ENCODE results near the gene MBNL1. TPM values are rescaled to one million over a fixed set of nuclear protein-coding genes. Genes with fewer than 3 reads are reported as not detected.
"Not testable (repeated sequence)": the region's sequence is repeated elsewhere in the genome, so short reads cannot be mapped to it uniquely, and the experiment has no call there.

MBNL1 gene
- polyA plus RNA-seq, 12 donors, result 53.2 to 85.7 (median 66.9) TPM; not detected in 1

DNA sequence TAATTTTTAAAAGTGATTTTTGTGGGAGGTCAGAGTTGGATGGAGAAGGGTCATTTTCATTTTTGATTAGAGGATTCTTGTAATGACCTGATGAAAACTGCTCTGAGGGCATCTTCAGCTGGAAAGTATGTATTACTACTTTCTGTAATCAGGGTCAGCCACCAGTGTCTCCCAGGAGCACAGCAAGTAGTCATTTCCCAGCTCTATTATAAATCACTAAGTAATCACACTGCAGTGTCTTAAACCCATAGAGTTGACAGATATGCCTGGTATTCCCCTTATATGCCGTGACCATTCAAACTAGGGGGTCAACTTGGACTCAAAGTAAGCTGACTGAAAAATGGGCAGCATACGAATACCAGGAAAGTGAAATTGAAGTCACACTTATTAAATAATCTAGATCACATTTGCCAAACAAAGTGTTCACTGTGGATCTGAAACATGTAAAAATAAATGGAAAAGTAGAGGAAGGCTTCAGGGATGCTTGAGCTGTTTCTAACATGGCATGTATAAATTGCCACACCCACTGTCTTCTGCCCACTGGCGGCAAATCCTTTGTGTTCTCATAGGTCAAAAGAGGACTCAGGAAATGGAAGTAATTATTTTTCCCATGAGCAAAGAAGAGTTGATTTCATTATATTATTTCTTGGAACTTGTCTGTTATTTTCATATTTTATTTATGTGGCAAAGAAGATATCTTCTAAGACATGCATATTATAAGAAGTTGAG is 105.7 kb downstream of the MBNL1 start:
- no peak for DNase-seq

DNA sequence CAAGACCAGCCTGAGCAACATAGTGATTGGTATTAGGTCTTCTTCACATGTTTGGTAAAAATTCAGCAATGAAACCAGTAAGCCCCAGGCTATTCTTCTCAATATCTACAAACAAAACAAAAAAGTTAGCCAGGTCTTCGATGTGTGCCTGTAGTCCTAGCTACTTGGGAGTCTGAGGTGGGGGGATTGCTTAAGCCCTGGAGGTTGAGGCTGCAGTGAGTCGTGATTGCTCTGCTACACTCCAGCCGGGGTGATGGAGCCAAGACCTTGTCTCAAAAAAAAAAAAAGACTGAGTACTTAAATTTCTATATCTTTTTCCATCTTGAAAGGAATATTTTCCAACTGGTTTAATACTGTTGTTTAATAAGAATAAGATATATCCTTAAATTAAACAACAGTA is 106.8 kb downstream of the MBNL1 start:
- DNase-seq, result no peak

DNA sequence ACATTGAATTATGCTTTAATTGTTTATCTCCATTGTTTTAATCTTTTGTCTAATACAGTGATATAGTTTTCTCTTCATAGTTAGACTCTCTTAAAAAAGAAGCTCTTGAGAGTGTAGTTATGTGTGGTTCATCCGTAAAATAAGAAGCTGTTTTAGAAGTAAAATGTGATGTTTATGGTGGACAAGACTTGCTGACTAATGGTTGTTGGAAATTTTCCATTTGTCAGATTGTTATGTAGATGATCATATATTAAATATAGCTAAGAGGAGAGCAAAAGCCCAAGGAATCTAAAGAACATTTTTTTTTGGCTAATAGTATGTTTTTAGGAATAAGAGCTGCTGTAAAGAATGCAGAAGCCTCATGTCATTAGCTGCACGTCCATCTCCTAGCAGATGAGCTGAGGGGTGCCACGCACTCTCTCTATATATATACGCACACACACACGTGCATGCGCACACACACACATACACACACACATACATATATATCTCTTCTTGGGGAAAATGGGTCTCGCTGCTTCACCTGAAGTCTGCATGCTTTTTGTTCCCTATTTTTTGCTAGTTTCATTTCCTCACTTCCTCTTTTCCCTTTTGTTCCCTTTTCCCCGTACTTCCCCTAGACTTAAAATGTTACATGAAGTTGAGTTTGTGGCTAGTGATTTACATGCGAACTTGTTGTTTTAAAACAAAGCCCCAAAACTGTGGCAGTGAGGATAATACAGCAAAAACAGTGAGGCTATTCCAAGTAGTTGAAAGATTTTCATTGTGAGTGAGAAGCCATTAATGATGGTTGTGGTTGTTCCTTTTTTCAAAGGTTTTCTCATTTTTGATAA is 107.8 kb downstream of the MBNL1 start:
- DNase-seq, result no peak

GRCh38 chr3:152377184-152377570 is 108.4 kb downstream of the MBNL1 start:
- no peak for DNase-seq

GRCh38 chr3:152379415-152380042 is 110.8 kb downstream of the MBNL1 start:
- DNase-seq, result no peak

GRCh38 chr3:152380043-152380442 is 111.3 kb downstream of the MBNL1 start:
- DNase-seq, result no peak

- no peak for DNase-seq
Observed at GRCh38 chr3:152381881-152382295, 113.2 kb downstream of the MBNL1 start.

DNA sequence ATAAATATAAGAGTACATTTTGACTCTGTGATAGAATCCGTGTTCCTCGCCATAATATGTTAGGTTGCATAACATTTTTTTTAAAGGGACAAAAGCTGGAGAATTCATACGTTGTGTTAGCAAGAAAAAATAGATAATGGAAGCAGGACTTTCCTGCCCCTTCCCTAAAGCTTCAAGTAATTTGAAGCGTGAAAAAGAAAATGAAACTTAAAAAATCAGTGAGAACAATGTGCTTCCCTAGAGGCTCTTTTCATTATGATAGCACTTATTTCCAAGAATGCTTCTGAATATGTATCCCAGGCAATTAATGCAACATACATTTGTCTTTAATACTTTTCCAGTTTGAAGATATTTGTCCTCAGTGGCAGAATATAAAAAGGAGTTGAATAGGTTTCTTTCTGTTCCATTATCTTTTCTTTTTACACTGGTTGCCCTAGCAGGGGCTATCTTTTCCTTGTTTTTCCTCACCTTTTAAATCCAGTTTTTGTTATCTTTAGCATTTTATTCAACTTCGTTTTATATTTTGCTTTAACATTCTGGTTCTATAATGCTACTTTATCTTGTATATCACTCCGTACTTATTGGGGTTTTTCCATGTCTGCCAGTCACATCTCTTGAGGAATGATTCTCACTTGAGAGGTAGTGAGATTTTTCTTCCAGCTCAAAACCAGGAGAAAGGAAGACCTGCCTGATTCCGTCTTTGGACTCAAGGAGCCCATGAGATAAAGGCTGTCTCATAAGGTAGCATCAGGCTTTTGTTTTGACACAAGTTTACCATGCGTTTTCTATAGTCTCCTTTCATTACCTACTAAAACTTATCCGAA is 113.8 kb downstream of the MBNL1 start:
- DNase-seq, result no peak

DNA sequence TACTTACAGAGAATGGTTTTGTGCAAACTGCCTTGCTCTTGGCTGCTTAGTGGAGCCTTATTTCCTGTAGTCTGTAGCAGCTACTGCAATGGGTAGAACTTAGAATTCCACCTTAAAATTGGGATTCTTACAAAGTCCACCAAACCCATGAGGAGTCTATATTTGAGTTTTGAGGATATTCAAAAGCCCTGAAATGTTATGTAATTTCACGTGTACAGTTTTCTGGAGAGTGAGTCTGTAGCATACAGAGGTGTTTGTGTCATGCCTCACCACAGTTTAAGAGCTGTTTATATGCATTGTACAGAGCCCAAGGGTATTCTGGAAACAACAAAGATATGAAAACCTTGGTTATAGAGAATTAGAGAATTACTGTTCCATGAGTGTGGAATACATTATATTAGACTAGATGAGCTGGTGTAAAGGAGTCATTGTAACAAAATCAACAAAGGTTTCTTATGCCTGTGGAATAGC is 114.4 kb downstream of the MBNL1 start:
- no peak for DNase-seq

DNA sequence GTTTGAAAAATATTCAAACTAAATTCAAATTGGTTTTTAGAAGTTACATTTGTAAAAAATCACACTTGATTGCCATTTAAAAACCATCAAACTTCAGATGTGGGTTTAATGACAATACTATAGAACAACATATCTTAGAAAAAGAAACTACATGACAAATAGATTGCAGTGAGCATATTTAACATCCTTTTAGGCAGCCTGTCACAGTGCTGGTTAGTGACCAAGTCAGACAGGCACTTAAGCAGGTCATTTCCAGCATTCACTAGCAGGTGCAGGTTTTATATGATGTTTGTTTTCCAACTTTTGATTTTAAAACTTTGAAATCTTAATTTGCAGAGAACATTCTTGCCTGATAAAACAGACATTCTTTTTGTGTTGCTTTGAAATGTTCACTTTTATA is 115.7 kb downstream of the MBNL1 start:
- no peak for DNase-seq

GRCh38 chr3:152385761-152386160 is 117.0 kb downstream of the MBNL1 start:
- DNase-seq, result no peak

DNA sequence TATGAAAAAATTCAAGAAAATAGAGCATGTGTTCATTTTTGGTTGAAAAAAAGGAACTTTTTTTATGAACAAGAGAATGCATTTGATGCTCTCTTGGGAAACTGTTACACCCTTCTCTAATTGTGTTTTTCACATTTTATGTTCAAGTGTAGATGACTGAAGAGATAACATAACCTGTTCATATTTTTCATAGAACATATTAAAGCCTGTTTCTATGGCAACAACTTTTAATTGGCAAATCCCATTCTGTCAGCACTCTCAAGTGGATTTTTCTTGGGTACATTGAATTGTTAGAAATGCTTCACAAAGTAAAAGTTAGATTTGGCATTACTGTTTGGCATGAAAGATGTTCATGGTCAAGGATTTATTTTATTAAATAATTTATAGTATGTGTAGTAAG is 117.5 kb downstream of the MBNL1 start:
- DNase-seq, result no peak

DNA sequence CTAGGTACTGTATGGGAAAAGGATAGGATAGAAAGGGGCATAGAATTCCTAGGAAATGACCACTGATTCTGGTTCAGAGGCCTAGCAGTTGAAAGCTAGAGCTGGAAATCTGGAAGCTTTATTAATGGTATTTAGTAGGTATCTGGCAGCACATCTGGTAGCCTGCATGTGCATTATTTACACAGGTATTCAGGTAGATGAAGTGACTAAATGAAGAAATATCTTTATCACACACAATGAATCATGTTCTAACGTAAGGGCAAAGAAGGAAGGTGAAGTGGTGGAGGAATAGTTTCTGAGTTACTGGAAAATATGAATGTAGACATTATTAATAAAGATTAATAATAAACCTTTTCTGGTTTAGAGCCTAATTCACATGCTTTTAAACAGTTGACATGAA is 119.9 kb downstream of the MBNL1 start:
- no peak for DNase-seq

DNA sequence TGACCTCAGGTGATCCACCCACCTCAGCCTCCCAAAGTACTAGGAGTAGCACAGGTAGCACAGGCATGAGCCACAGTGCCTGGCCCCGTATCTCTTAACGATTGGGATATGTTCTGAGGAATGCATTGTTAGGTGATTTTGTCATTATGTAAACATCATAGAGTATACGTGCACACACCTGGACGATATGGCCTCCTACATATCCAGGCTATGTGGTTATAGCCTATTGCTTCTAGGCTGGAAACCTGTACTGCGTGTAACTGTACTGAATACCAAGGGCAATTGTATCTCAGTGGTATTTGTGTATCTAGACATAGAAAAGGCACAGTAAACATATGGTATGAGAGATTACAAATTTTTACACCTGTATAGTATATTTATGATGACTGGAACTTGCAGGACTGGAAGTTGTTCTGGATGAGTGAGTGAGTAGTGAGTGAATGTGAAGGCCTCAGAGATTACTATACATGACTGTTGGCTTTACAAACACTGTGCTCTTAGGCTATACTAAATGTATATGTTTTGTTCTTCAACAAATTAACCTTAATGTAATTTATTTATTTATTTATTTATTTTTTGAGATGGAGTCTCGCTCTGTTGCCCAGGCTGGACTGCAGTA is 120.7 kb downstream of the MBNL1 start:
- no peak for DNase-seq

GRCh38 chr3:152390647-152391046 is 121.9 kb downstream of the MBNL1 start:
- DNase-seq, result no peak

GRCh38 chr3:152391671-152392070 is 122.9 kb downstream of the MBNL1 start:
- DNase-seq, result no peak

DNA sequence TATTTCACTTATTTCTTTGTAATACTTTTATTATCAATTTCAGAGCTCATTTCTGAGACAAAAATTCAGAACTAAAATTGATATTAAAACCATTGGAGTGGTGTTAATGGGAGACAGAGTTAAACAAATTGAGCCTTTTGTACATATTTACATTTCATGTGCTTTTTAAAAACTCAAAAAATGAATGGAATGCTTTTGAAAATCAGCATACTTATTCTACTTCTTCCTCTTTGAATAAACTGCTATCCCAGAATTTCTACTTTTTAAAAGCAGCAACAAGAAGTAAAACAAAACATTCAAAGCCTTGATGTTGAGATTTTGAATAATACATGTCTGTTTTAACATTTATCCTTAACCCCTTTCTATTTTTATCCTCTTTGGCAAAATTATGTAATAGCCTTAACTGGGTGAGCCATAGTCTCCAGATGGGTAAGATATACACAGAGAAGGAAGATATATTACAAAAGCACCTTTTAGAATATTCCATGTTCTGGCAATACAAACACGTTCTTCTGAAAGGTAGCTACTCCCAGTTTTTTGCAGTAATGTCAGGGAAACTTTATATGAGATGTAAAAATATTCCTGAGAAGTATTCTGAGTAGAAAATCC is 123.6 kb downstream of the MBNL1 start:
- DNase-seq, result no peak

- DNase-seq, result no peak
Observed at GRCh38 chr3:152394246-152394645, 125.5 kb downstream of the MBNL1 start.

- no peak for DNase-seq
Observed at GRCh38 chr3:152395764-152396163, 127.0 kb downstream of the MBNL1 start.

DNA sequence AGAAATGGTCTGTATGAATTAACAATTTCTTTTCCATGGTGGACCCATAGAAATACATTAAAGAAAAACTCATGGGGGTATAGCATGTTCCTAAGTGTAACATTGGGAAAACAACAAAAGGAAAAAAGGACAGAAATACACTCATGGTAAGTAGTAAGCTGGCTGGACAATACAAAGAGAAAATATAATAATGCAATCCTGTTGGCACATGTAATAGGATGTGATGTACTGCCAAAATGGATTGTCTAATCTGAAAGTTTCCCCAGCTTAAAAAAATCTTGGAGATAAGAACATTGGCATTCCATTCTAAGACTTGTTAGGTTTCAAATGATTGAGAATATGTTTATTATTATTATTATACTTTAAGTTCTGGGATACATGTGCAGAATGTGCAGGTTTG is 128.1 kb downstream of the MBNL1 start:
- DNase-seq, result no peak

DNA sequence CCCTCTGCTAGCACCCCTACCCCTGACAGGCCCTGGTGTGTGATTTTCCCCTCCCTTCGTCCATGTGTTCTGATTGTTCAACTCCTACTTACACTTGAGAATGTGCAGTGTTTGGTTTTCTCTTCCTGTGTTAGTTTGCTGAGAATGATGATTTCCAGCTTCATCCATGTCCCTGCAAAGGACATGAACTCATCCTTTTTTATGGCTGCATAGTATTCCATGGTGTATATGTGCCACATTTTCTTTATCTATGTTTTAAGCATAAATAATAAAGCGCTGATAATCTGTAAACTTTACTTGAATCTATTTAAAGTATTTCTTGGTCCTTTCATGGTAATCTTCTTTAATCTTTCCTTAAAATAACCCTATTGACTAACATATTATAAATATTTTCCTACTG is 128.6 kb downstream of the MBNL1 start:
- not testable (repeated sequence) for DNase-seq
